Activated CD4-positive, alpha-beta T cell treated with anti-CD3 and anti-CD28 coated beads for 24 hours (primary cell): ENCODE results near the gene TSSC4.

ENCODE experiments used
- DNase-seq, 2 donors: peaks; one replicate each; pipeline ENCODE4 v3.0.0-alpha.2; 2020; ENCODE audit warnings: low read depth in 2 of 2

Gene TSSC4

DNA sequence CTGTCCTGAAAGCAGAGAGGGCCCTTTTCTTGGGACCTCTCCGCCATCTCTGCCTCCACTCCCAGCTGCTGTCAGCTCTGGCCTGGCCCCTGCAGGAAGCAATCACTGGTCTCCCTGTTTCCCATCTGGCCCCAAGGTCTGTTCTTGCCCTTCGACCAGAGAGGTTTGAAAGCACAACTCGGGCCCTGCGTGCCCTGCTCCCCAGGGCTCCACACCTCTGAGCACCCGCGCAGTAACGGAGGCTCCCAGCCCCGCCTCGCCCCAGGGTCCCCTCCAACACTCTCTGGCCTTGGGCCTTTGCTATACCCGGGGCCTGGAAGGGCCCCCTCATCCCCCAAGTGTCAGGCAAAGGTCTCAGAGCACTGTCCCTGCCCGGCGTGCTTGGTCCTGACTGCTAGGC, 31.2 kb upstream of the TSSC4 start:
- DNase-seq: no peak

DNA sequence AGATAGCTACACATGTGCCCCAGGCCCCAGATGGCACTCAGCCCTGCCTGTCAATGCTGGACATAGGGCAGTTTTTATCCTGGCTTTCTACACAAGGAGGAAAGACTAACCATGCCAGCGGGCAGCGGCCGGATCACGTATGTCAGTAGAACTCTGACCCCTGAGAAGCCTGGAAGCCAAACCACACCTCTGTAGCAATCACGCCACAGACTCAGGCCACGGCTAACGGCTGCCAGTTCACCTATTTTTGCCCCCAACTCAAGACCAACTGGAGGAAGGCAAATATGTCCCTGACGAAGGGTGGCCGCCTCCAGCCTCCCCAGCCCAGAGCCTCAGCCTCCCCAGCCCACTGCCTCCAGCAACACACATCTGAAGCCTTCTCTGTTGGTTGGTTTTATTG, 30.7 kb upstream of the TSSC4 start:
- DNase-seq: no peak

DNA sequence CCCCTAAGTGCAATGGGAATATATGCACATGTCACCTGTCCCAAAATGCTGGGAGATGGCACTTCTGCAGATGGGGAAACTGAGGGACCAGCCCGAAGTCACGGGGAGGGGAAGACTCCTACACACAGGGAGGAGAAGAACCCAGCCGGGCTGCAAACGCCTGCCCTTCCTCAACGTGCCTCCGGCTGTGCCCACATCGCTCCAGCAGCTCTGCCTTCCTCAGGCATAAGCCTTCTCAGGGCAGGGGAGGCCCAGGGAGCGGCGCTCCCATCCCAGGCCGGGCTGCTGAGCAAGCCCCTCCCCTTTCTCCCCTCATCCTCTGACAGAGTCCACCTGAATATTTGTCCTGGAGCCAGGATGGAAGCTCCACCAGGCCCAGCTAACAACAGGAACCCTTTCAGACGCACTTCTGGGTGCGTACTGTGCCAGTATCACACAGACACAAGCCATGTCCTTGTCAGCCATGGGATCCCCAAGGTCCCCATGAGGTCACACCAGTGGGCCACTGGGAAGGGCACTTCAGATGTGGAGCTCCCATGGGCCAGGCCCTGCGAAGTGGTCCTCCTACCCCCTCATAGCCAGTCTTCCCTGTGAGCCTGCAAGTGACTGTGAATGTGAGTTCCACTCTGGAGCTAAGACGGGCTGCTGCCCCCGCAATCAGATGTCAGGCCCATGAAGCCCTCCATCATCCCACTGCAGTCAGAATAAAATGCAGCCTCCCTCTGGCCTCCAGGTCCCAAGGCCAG, 25.9 kb upstream of the TSSC4 start:
- DNase-seq: no peak

DNA sequence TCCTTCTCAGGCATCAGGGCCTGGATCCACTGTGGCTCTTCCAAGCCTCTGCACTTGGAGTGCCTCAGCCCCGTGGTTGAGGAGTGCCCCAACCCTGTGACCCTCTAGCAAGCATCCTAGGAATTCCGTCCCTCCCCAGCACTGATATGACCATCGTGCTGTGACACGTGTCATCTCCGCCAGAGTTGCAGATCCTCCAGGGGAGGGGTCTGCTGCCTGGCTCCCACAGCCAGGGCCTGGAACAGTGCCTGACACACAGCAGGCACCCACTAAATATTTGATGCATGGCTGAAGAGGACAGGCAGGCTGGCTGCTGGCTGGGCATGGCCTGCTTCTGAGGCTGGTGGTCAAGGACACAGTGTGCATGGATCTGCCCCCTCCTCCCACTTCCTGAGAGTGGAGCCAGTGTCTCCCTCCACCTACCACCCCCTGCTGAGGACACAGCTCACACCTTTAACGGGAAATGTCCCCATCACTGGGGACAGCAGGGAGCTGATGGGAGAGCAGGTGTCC, 25.2 kb upstream of the TSSC4 start:
- no peak for DNase-seq

DNA sequence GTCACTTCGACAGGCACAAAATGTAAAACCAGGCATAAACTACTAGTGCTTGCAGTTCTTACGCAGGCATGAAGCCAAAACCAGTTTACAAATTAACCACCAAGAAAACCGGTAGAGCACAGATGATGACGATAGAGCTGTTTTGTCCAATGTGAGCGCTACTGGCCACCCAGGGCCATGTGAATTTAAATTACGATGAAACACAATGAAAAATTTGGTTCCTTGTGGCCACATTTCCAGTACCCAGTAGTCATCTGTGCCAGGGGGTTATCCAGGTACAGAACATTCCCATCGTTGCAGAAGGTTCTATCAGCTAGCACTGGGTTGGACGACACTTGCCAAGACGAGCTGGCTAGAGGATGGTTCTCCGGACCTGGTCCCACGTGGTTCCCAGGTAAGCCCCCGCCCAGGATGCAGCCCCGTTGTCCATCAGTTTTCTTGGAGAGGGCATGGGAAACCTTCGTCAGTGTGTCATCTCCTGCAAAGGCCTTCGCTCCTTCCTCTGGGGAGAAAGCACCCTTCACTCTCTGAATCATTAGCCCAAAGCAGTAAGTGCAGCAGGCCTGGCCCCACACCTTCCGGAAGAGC, 24.5 kb upstream of the TSSC4 start:
- no peak for DNase-seq

DNA sequence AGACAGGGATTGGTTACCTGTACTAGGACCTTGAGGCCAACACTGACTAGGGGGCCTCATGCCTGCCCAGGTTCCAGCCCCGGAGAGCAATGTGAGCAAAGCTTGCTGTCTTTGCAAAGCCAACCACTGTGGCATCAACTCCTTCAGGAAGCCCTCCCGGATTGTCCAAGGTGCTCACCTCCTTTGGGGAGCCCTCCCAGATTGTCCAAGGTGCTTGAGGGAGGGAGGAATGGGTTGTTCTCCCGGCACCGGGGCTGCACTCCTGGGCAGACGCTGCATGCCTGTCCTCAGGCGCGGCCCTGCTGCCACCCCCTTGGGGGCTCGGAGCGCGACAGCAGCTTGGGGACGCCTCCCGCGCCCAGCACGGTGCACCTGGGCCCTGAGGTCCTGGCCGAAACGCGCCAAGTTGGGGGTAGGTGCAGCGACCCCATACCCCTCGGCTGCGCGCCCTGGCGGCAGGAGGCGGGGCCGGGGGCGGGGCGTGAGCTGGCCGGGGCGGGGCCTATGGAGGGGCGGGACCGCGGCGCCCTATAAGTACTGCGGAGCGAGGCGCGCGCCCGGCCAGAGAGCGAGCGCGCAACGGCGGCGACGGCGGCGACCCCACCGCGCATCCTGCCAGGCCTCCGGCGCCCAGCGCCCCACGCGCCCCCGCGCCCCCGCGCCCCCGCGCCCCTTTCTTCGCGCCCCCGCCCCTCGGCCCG, 23.6 kb upstream of the TSSC4 start, which contains the start of gene CD81:
TSS of gene CD81 (plus strand) at position 560 of the 701 bp plus-strand sequence. CDS start 240 bp downstream, outside the sequence.
- DNase-seq: peak; percentile 49 to 50

DNA sequence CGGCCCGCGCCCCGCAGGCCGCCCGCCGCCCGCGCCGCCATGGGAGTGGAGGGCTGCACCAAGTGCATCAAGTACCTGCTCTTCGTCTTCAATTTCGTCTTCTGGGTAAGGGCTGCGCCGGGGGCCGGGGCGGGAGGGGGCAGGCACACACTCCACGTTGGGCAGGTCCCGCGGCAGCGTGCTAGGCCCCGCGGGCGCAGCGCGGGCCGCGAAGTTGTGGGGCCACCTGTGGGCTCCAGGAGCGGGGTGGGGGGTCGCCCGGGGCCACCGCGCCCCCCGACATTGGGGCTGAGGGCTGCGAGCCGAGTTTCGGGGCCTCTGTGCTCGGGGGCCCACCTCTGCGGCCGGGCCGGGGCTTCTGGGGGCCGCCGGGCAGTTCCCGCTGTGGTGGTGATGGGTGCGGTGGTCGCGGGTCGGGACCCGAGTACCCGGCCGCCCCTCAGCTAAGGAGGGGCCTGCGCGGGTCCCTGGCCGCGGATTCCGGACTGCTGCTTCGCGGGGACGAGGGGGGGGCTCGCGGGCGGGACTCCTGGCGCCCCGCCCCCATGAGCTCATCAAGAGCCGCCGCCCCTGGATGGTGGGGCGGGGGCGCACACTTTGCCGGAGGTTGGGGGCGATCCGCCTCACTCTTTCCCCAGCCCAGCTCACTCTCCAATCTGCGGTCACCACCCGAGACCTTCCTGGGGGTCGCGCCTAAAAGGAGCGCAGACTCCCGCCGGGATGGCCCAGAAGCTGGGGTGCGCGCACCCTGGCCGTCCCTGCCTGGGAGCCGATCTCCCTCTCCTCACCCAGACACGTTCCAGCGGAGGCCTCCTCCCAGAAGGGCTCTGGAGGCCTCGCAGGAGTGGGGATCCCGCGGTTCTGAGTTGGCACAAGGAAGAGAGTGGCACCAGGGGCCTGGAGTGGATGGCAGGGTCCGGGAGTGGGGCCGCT, 22.8 kb upstream of the TSSC4 start:
- DNase-seq: peak in 1 of 2 donors; percentile 38

DNA sequence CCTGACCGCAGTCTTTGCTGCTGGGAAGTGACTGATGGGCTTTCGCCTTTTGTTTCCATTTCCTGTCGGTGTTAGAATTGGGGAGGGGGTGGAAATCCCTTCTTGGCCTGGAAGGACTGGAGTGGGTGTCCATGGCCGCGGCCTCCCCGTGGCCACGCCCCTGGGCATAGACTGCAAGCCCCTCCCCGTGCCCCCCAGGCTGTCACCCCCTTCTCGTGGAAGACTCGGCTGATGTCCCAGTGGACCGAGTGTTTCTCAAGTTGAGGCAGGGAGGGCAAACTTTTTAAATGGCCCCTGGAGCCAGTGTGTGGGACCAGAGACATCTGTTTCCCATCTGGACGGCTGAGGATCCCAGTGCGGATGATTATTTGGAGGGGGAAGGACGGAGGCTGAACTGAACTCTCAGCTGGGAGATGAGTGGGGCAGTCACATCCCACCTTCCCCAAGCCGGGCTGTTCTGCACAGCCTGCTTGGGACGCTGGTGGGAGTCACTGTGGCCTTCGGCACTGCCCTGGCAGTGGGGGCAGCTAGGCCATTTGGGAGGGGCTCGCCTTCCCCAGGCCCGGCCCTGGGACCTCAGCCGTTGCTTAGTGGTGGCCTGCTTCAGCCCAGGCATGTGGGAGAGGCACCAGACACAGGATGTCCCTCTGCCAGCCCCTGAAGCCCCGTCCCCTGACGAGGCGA, 21.9 kb upstream of the TSSC4 start:
- no peak for DNase-seq

DNA sequence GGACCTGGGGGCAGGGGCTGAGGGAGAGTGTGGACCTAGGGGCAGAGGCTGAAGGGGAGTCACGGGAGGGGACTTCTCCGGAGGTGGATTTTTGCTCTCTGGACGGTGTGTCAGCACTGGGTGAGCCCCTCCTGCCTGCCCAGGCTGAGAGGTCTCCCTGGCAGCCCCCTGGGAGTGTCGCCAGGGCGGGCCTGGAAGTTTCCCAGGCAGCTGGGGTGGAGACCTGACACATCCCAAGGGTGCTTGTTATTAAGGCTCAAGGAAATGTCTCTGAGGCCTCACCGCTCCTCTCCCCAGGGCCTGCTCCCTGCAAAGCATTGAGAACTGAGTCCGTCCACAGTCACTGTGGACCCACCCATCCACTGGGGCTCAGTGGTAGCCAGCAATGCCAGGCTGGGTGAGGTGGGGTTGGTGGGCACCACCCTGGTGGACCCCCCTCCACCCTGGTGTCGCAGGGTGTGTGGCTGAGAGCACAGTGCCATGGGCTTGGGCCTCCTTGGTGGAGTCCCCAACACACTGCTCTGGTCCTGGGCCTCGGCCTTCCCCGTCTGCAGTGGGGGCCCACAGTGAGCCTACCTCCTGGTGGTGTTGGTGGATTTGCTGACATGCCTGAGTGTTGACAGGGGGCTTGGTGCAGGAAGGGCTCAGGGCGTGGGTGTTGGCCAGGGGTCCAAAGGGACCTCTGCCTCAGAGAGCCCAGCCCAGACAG, 20.9 kb upstream of the TSSC4 start:
- no peak for DNase-seq

DNA sequence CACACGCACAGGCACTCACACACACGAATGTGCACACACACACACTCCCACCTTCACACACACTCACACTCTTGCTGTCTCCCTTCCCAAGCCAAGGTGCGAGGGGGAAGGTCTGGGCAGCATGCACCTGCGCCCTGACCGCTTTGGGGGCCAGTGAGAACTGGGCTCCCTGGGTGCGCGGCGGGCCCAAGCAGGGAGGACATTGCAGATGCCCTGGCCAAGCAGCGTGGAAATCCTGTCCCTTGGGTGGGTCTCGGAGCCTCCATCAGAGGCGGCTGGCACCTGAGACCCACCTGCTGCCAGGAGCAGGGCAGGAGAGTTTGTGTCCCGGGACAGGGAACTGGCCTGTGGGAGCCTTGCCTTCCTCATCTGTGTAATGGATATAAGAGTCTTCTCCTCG, 20.2 kb upstream of the TSSC4 start:
- DNase-seq: no peak

DNA sequence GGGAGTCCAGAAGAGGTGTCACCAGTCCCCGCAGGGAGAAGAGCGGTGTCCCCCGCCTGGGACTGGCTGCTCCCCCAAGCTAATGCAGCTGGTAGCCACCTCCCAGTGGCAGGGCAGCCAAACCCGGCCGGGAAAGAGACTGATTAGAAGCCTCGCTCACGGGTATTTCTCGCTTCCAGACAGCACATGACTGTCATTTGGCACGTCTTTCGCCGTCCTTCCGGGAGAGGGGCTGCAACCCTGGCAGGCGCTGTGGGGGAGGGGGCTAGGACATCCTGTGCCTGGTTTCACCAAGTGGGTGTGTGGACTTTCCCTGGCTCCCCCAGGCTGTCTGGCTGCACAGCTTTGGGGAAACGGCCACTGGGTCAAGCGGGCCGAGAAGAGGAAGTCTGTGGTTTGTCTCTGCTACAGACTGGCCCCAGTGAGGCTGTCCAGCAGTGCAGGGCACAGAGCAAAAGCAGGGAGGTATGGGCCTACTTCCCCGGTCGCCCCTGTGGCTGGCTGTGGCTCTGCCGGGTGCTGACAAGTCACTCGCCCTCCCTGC, 19.7 kb upstream of the TSSC4 start:
- no peak for DNase-seq

DNA sequence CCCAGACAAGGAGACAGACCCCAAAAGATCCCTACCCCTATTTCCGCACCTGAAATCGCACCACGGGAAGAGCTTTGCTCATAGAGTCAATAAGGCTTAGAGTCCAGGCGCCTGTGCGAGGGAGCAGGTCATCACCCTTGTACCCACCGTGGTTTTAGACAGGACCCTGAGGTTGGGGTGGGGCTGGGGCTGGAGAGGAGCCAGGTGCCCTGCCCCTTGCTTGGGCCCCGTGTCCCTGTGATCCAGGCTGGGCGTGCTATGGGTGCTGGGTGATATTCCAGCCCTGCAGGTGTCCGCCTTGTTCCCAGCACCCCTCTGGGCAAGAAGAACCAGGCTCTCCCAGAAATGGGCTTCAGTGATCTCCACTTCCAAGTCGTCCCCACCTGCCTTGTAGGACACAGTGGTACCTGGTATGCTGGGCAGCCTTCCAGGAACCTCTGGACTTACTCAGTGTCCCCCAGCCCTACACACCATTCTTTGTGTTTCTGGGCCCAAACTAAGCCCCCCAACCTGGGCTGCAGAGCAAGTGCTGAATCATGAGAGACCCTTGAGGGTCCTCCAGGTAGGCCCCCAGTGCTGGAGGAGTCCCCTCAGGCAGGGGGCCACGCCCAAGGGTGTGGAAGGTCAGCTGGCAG, 18.9 kb upstream of the TSSC4 start:
- DNase-seq: no peak

DNA sequence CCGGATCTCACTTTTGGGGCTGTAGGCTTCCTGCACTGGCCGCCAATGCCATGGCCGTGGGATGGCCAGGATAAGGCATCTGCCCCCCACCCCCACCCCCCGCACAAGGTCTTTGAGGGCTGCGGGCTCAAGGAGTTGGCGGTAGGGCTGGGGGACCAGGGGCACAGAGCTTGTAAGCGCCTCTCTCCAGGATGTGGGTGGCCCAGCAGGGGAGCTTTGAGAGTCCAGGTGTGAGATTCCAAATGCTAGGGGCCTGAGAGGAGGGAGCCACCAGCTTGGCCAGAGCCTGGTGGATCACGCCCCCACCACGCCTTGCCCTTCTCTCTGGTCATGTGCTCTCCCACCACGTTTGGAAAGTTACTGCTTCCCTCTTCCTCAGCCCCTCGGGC, 18.4 kb upstream of the TSSC4 start:
- DNase-seq: no peak

DNA sequence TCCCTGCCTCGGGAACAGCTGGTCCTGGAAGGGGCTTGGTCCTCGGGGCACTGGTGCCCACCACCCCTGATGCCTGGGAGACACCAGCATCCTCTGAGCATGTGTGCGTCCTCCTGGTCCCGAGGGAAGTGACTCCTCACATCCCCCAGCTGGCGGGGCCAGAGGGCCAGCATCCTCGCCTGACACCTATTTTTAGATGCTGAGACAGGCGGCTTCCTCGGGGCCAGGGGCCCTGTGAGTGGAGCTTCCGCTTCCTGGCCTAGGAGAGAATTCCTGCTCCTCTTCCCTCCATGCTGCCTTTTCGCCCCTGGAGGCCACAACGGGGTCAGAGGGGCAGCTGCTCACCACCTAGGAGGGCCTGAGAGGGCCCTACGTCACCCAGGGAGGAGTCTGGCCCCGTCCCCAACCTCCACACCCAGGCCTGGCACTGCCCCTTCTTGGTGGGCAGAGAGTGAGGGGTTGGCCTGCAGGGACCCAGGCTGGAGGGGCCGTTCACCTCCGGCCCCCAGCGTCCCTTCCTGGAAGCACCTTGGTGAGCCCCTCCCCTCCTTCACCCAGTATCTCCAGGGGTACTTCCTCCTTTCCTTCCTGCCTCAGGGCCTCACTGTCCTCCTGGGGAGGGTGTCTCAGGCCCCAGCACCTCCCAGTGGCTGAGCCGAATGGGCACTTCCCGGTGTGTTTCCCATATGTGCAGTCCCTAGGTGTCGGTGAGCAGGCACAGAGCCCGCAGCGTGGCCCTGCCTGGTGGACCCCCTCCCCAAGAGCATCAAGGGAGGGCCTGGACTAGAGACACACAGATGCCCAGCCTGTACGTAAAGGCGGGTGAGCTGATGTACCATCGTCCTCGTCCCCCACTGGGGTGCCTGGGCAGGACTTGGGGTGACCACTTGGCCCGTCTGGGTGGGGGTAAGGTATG, 17.4 kb upstream of the TSSC4 start:
- no peak for DNase-seq

DNA sequence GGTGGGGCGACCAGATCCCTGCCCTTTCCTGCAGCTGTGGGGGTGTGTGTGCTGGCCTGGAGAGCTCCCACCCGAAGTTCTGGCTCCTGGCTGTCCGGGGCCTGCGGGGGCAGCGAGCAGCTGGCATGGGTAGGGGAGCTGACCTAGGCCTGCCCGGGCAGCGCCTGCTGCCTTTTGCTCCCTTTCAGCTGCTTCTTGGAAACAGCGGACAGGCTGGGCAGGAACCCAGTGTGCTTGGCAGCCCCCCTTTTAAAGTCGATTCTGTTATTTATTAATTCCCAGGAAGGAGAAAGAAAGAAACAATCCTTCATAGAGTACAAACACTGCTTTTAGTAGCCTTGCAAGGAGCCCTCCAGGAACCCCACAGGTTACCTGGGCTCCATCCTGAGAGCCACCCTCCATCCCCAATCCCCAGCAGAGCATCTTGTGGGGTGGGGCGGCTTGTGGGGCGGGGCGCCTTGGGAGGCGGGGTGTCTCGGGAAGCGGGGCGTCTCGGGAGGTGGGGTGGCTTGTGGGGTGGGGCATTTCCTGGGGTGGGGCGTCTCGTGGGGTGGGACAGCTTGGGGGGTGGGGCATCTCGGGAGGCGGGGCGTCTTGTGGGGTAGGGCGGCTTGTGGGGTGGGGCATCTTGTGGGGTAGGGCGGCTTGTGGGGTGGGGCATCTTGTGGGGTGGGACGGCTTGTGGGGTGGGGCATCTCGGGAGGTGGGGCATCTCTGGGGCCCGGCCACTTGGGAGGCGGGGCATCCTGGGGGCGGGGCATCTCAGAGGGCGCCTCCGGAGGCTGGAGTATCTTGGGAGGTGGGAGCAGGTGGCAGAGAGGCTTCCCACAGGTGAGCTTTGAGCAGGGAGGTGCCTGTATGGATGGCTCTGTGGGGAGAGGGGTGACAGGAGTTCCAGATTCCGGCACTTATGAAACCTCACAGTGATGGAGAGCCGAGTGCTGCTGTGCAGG, 16.4 kb upstream of the TSSC4 start:
- DNase-seq: no peak

DNA sequence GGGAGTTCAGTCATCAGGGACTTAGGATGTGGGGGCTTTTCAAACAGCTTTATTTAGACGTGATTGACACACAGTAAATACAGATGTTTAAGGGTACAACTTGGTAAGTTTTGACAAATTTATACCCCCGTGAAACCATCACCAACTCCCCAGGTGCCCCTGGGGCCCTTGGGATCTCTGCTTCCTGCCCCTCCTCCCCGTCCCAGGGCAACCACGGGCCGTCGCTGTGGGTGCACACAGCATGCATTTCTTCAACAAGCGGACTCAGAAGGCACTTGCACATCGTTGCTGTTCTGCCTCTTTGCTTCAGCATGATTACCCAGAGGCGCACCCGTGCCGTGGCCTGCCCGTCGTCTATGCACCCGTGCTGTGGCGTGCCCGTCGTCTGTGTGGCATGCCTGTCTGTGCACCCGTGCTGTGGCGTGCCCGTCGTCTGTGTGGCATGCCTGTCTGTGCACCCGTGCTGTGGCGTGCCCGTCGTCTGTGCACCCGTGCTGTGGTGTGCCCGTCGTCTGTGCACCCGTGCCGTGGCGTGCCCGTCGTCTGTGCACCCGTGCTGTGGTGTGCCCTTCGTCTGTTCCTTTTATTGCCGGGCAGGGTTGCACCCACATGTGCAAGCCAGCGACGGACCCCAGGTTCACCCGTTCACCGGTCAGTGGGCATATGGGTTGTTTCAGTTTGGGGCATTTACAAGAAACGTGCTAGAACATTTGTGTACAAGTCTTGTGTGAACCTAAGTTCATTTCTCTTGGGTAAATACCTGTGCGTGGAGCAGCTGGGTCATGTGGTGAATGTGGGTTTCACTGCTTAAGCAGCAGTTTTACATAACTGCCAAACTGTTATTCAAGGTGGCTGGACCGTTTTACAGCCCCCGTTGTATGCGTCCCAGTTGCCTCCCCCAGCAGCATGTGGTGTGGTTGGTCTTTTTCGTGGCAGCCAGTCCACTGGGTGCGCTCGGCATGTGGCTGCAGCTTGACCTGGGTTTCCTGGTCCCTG, 15.1 kb upstream of the TSSC4 start:
- no peak for DNase-seq
